HepG2 (cell line): ENCODE results near the gene CECR2. TPM values are rescaled to one million over a fixed set of nuclear protein-coding genes. Genes with fewer than 3 reads are reported as not detected.

Source experiments
- BCL6 ChIP-seq: IDR thresholded peaks from 2 replicates; pipeline ENCODE4 v1.6.1; 2016; ENCODE audit warnings: missing genetic modification reagents, missing compliant biosample characterization
- CBX1 ChIP-seq: IDR thresholded peaks from one replicate; pipeline ENCODE4 v1.6.1; 2016; ENCODE audit warnings: antibody characterized with exemption, low read depth
- DDIT3 ChIP-seq: sonication (generic); formaldehyde crosslinking; IDR thresholded peaks from 2 replicates; pipeline ENCODE4 v1.4.0; 2020; ENCODE audit warnings: mild to moderate bottlenecking, missing genetic modification reagents
- ELF3 ChIP-seq: IDR thresholded peaks from 2 replicates; pipeline ENCODE4 v1.6.1; 2016; ENCODE audit warnings: missing genetic modification reagents, missing compliant biosample characterization
- FOXP1 ChIP-seq, 2 experiments: fragments of 450-650 bp in 1 of 2; IDR thresholded peaks; 2 replicates each; pipeline ENCODE4 v1.6.1; 2017 to 2018; ENCODE audit warnings: antibody characterized with exemption in 1 of 2
- GPN1 ChIP-seq: sonication (generic); formaldehyde crosslinking; IDR thresholded peaks from 2 replicates; pipeline ENCODE4 v1.5.1; 2020; ENCODE audit warnings: missing genetic modification reagents, borderline replicate concordance
- NR0B2 ChIP-seq: sonication (generic); formaldehyde crosslinking; IDR thresholded peaks from 2 replicates; pipeline ENCODE4 v1.4.0; 2020; ENCODE audit warnings: mild to moderate bottlenecking, missing genetic modification reagents
- NR2F1 ChIP-seq, 2 experiments: fragments of 450-650 bp in 1 of 2; formaldehyde crosslinking in 1 of 2; IDR thresholded peaks; 2 replicates each; pipeline versions ENCODE4 v1.5.0 to v1.6.1; 2016 to 2020; ENCODE audit warnings: mild to moderate bottlenecking in 1 of 2, missing compliant biosample characterization in 1 of 2, missing genetic modification reagents in 1 of 2, moderate library complexity in 1 of 2
- POGZ ChIP-seq: sonication (generic); formaldehyde crosslinking; IDR thresholded peaks from 2 replicates; pipeline ENCODE4 v1.4.0; 2020; ENCODE audit warnings: mild to moderate bottlenecking, missing genetic modification reagents
- RERE ChIP-seq: IDR thresholded peaks from 2 replicates; pipeline ENCODE4 v1.6.1; 2016; ENCODE audit warnings: low read depth, missing genetic modification reagents, missing compliant biosample characterization
- RXRA ChIP-seq: sonication (generic); formaldehyde crosslinking; IDR thresholded peaks from 2 replicates; pipeline ENCODE4 v1.5.1; 2020; ENCODE audit warnings: missing genetic modification reagents
- SAP130 ChIP-seq: IDR thresholded peaks from 2 replicates; pipeline ENCODE4 v1.6.1; 2016; ENCODE audit warnings: low read depth
- SETDB1 ChIP-seq: sonication (generic); formaldehyde crosslinking; IDR thresholded peaks from 2 replicates; pipeline ENCODE4 v1.5.1; 2020; ENCODE audit warnings: missing genetic modification reagents, mild to moderate bottlenecking, borderline replicate concordance
- TBX2 ChIP-seq: sonication (generic); formaldehyde crosslinking; IDR thresholded peaks from 2 replicates; pipeline ENCODE4 v1.5.0; 2020; ENCODE audit warnings: missing genetic modification reagents, mild to moderate bottlenecking, borderline replicate concordance
- ZNF232 ChIP-seq: sonication (generic); formaldehyde crosslinking; IDR thresholded peaks from 2 replicates; pipeline ENCODE4 v1.4.0; 2020; ENCODE audit warnings: missing genetic modification reagents, borderline replicate concordance
- ZNF281 ChIP-seq: sonication (generic); formaldehyde crosslinking; IDR thresholded peaks from 2 replicates; pipeline ENCODE4 v1.4.0; 2020; ENCODE audit warnings: missing genetic modification reagents, borderline replicate concordance
- ZNF614 ChIP-seq: IDR thresholded peaks from 2 replicates; pipeline ENCODE4 v1.6.1; 2018; ENCODE audit warnings: missing biosample characterization, missing genetic modification reagents, inconsistent platforms, borderline replicate concordance
- ZNF792 ChIP-seq: IDR thresholded peaks from 2 replicates; pipeline ENCODE4 v1.6.1; 2016
- polyA plus RNA-seq, 8 experiments: library from polyadenylated mRNA; depleted of rRNA in 3 of 8; stranded (reverse) in 7 of 8; unstranded in 1 of 8; fragments of >200 nt; fragmentation: Illumina TruSeq in 4 of 8; extraction: Trizol in 4 of 8; gene quantifications; 2 replicates each; pipeline versions ENCODE4 v1.2.1 to v1.2.3, GENCODE V29; 2011 to 2016; ENCODE audit warnings: low read depth in 4 of 8, missing spikeins in 1 of 8, mixed read lengths in 1 of 8; ENCODE audit not compliant: insufficient read depth in 1 of 8
- total RNA-seq, 5 experiments: library from RNA; depleted of rRNA; stranded (reverse); fragments of >200 nt; fragmentation: Illumina TruSeq; extraction: Trizol; gene quantifications; 2 replicates each; pipeline ENCODE4 v1.2.3, GENCODE V29; 2016; ENCODE audit warnings: low read depth in 1 of 5

The CECR2 gene
- total and polyA plus RNA-seq, 2 of the 13 experiments (the other 11 are each of a cell fraction or from before 2014, with no cell fraction given), result not detected

GRCh38 chr22:17562906-17563870 is 193.9 kb downstream of the CECR2 start, which contains the start of gene SLC25A18 (continued):
- TF ChIP-seq ZNF792 (CRISPR knock-in tag) (peak; percentile 58; the same call in 1 of the 2 replicates), ZNF232 (no peak), SETDB1 (no peak), POGZ (CRISPR knock-in tag) (no peak; the same call in 1 of the 2 replicates), NR0B2 (CRISPR knock-in tag) (no peak), BCL6 (peak; percentile 92), GPN1 (CRISPR knock-in tag) (no peak), ZNF281 (CRISPR knock-in tag) (0 out of 2 replicates have a peak, but pooled peaks have one; percentile 46), DDIT3 (CRISPR knock-in tag) (no peak), TBX2 (CRISPR knock-in tag) (peak; percentile 21; the same call in 1 of the 2 replicates), CBX1 (no peak), FOXP1 (IDR thresholded peaks at IDR 0.05) (no peak), FOXP1 (CRISPR knock-in tag; IDR thresholded peaks at IDR 0.05) (no peak), NR2F1 (CRISPR knock-in tag; IDR thresholded peaks at IDR 0.05) (0 out of 4 replicates have a peak, but pooled peaks of 1 of the 2 experiments have one; percentile 20), SAP130 (peak; percentile 58), ELF3 (0 out of 2 replicates have a peak, but pooled peaks have one; percentile 25), ZNF614 (CRISPR knock-in tag) (0 out of 2 replicates have a peak, but pooled peaks have one; percentile 39), RERE (no peak), RXRA (peak; percentile 71; the same call in 1 of the 2 replicates)
